DND-41 (cell line): ENCODE measurements around the gene GLTPD2.

Source experiments
- CTCF ChIP-seq: IDR thresholded peaks from 2 replicates; pipeline ENCODE4 v1.5.1; 2012; ENCODE audit warnings: borderline replicate concordance, low read length, moderate library complexity, mild to moderate bottlenecking; ENCODE audit not compliant: poor library complexity, severe bottlenecking; ENCODE audit errors: extremely low read depth
- EZH2 ChIP-seq: IDR thresholded peaks from 3 replicates; pipeline ENCODE4 v1.6.1; 2012; ENCODE audit warnings: borderline replicate concordance, low read depth, mild to moderate bottlenecking, moderate library complexity, low read length, inconsistent platforms; ENCODE audit not compliant: severe bottlenecking

GRCh38 chr17:4815043-4815675 lies 26.4 kb downstream of the GLTPD2 start:
- TF ChIP-seq CTCF (peak; percentile 35), EZH2 (no peak)
